GM23338 (cell line): ENCODE results near the gene SELENOW.

Source experiments
- EZH2 ChIP-seq: fragments of 200-600 bp; sonication (generic); IDR thresholded peaks from one replicate; pipeline ENCODE4 v1.8.0; 2017; ENCODE audit warnings: antibody characterized with exemption, mild to moderate bottlenecking, low read depth; ENCODE audit not compliant: unreplicated experiment
- POLR2AphosphoS5 ChIP-seq: IDR thresholded peaks from 2 replicates; pipeline ENCODE4 v1.6.1; 2016; ENCODE audit warnings: antibody characterized with exemption, low read depth
- REST ChIP-seq: IDR thresholded peaks from one replicate; pipeline ENCODE4 v1.6.1; 2018; ENCODE audit warnings: antibody characterized with exemption; ENCODE audit not compliant: unreplicated experiment
- TF ChIP-seq, protein P1 (sequence below), 2 experiments: fragments of 200-600 bp in 1 of 2; sonication (generic) in 1 of 2; conservative IDR thresholded peaks; 2 replicates each; pipeline versions ENCODE4 v1.5.1 to v1.6.1; 2016 to 2017; ENCODE audit warnings: antibody characterized with exemption in 2 of 2, low read depth in 2 of 2, mild to moderate bottlenecking in 2 of 2, moderate library complexity in 1 of 2

- TF ChIP-seq EZH2, result no peak
- TF ChIP-seq, protein P1, sequence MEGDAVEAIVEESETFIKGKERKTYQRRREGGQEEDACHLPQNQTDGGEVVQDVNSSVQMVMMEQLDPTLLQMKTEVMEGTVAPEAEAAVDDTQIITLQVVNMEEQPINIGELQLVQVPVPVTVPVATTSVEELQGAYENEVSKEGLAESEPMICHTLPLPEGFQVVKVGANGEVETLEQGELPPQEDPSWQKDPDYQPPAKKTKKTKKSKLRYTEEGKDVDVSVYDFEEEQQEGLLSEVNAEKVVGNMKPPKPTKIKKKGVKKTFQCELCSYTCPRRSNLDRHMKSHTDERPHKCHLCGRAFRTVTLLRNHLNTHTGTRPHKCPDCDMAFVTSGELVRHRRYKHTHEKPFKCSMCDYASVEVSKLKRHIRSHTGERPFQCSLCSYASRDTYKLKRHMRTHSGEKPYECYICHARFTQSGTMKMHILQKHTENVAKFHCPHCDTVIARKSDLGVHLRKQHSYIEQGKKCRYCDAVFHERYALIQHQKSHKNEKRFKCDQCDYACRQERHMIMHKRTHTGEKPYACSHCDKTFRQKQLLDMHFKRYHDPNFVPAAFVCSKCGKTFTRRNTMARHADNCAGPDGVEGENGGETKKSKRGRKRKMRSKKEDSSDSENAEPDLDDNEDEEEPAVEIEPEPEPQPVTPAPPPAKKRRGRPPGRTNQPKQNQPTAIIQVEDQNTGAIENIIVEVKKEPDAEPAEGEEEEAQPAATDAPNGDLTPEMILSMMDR (conservative IDR thresholded peaks at IDR 0.05; ENCODE audit: low read depth in 2 of 2), result no peak
- no peak for TF ChIP-seq POLR2AphosphoS5
- TF ChIP-seq REST, result no peak
These were observed 29.2 kb upstream of the SELENOW start for GRCh38 chr19:47749326-47749725.
